DND-41 (cell line): ENCODE results near the gene EGR1.

ENCODE experiments used
- CTCF ChIP-seq: IDR thresholded peaks from 2 replicates; pipeline ENCODE4 v1.5.1; 2012; ENCODE audit warnings: borderline replicate concordance, low read length, moderate library complexity, mild to moderate bottlenecking; ENCODE audit not compliant: poor library complexity, severe bottlenecking; ENCODE audit errors: extremely low read depth
- EZH2 ChIP-seq: IDR thresholded peaks from 3 replicates; pipeline ENCODE4 v1.6.1; 2012; ENCODE audit warnings: borderline replicate concordance, low read depth, mild to moderate bottlenecking, moderate library complexity, low read length, inconsistent platforms; ENCODE audit not compliant: severe bottlenecking

GRCh38 chr5:138498376-138498775 is 33.1 kb downstream of the EGR1 start:
- TF ChIP-seq CTCF, result no peak
- no peak for TF ChIP-seq EZH2
